NCI-H1694 (cell line): Measurements from ENCODE around the gene RDH16.
"Not testable (repeated sequence)": the region's sequence is repeated elsewhere in the genome, so short reads cannot be mapped to it uniquely, and the experiment has no call there.

Source experiments
- DNase-seq: peaks from one replicate; lab custom pipeline; 2025; lab: John Stamatoyannopoulos, UW

The RDH16 gene

GRCh38 chr12:56988207-56988739, 30.9 kb upstream of the RDH16 start:
- DNase-seq, result no peak

GRCh38 chr12:56987551-56988053, 30.2 kb upstream of the RDH16 start:
- peak; percentile 82 for DNase-seq

- no peak for DNase-seq
These were observed 29.6 kb upstream of the RDH16 start for GRCh38 chr12:56987011-56987410.

- DNase-seq, result not testable (repeated sequence)
These were observed 28.3 kb upstream of the RDH16 start for GRCh38 chr12:56985714-56986113.

- no peak for DNase-seq
These were observed 26.0 kb upstream of the RDH16 start for GRCh38 chr12:56983386-56983785.

GRCh38 chr12:56982578-56983236, 25.3 kb upstream of the RDH16 start:
- not testable (repeated sequence) for DNase-seq

GRCh38 chr12:56980941-56981530, 23.6 kb upstream of the RDH16 start:
- no peak for DNase-seq

- DNase-seq, result no peak
These were observed 22.9 kb upstream of the RDH16 start for GRCh38 chr12:56980268-56980667.

GRCh38 chr12:56979628-56980027, 22.2 kb upstream of the RDH16 start:
- no peak for DNase-seq

- no peak for DNase-seq
These were observed 21.2 kb upstream of the RDH16 start for GRCh38 chr12:56978397-56979138.

GRCh38 chr12:56977361-56977760, 20.0 kb upstream of the RDH16 start:
- not testable (repeated sequence) for DNase-seq

- not testable (repeated sequence) for DNase-seq
These were observed 16.8 kb upstream of the RDH16 start for GRCh38 chr12:56974224-56974623.

GRCh38 chr12:56968910-56969309, 11.5 kb upstream of the RDH16 start:
- not testable (repeated sequence) for DNase-seq

GRCh38 chr12:56965997-56966642, 8.7 kb upstream of the RDH16 start:
- not testable (repeated sequence) for DNase-seq

- DNase-seq, result not testable (repeated sequence)
These were observed 7.7 kb upstream of the RDH16 start for GRCh38 chr12:56965124-56965523.

GRCh38 chr12:56963557-56963956, 6.1 kb upstream of the RDH16 start:
- DNase-seq, result not testable (repeated sequence)

GRCh38 chr12:56962247-56962646, 4.8 kb upstream of the RDH16 start:
- not testable (repeated sequence) for DNase-seq

- no peak for DNase-seq
These were observed 1.0 kb upstream of the RDH16 start for GRCh38 chr12:56958422-56958821.

GRCh38 chr12:56955631-56956256, 1.7 kb downstream of the RDH16 start:
- no peak for DNase-seq

- DNase-seq, result no peak
These were observed 2.5 kb downstream of the RDH16 start for GRCh38 chr12:56954958-56955355.

GRCh38 chr12:56954057-56954957, 3.1 kb downstream of the RDH16 start:
- no peak for DNase-seq
